IPS-NIHi7 (cell line): ENCODE measurements around the gene MASP1.

Experiments used
- DNase-seq: peaks from one replicate; pipeline ENCODE4 v3.0.0; 2012; ENCODE audit warnings: mixed read lengths; ENCODE audit errors: extremely low spot score

Gene MASP1

DNA sequence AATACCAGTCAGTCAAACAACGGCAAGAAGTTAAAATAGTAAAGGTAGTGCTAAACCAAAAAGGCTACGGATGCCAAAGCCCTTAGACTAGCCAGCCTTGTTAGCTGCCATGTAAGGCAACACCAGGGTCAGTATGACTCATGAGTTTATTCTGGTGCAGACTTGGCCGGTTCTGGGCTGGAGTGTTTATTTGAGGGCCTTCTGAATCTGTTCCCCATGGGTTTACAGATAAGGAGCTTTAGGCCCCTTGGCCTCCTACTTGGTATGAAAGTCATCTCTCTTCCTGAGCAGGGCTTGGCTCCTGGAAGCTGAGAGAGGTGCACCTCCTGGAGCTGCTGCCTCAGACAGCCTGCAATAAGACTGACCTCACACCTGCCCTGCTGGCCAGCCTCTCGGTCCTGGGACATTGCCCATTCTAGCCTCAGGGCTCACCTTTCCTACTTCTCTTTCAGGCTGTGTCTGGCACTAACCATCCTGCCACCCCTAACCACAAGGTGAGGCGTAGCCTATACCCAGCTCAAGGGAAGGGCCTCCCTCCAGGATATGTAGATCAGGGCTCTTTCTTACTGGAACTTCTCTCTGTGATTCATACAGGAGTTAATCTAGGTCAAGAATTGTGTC lies 104.6 kb downstream of the MASP1 start:
- DNase-seq = peak; percentile 47

DNA sequence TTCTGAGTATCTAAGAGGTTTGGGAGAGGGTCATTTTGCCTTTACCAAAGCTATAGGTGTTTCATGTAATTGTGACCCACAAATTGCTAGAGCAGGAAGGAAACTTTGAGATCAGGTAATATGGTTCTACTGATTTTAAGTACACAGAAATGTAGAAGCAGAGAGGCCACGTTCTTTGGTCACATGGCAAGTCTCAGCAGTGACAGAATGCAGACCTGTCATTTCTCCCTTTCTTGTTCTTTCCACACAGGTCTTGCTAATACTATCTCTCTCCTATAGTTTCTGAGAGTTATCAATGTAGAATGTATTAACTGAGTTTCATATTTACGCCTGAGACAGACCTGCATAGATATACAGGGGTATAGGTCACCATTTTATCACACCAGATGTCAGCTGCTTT lies 105.2 kb downstream of the MASP1 start:
- no peak for DNase-seq

GRCh38 chr3:187185759-187186158 lies 105.8 kb downstream of the MASP1 start:
- DNase-seq = peak; percentile 67
